HuH-7.5 (cell line): ENCODE measurements around the gene SAA2.
"Not testable (repeated sequence)": the region's sequence is repeated elsewhere in the genome, so short reads cannot be mapped to it uniquely, and the experiment has no call there.

Source experiments
- DNase-seq: peaks from one replicate; pipeline ENCODE4 v3.0.0; 2011; ENCODE audit warnings: low spot score

The SAA2 gene

GRCh38 chr11:18248561-18248960 is at the start of gene SAA2:
TSS of gene SAA2 (minus strand) at chr11:18248668. CDS start at chr11:18248011, 657 bp downstream.
- DNase-seq = no peak

DNA sequence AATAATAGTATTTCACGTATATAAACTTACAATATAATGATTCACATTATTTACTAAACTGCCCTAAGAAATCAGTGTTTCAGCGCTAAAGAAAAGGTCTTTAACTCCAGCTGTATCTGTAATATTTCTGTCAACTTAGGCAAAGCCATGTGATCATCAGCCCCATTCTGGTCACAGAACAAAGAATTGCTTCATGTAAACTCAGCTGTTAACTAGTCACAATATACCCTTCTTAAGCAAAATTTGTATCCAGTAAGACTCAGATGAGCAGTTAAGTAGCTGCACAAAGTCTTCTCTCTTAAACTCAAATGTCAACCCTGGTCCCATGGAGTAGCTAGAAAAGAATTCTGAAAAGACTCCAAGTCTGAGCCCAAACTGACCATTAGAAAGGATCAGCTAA is 46.8 kb upstream of the SAA2 start:
- no peak for DNase-seq

GRCh38 chr11:18294862-18295261 is 46.4 kb upstream of the SAA2 start:
- DNase-seq = no peak

- no peak for DNase-seq
These were observed 40.4 kb upstream of the SAA2 start for GRCh38 chr11:18288911-18289310.

- DNase-seq = no peak
These were observed 37.4 kb upstream of the SAA2 start for GRCh38 chr11:18285841-18286240.

GRCh38 chr11:18282626-18283025 is 34.2 kb upstream of the SAA2 start:
- DNase-seq = no peak

- DNase-seq = no peak
These were observed 32.1 kb upstream of the SAA2 start for GRCh38 chr11:18280438-18281045.

- DNase-seq = no peak
These were observed 29.2 kb upstream of the SAA2 start for GRCh38 chr11:18277565-18278271.

DNA sequence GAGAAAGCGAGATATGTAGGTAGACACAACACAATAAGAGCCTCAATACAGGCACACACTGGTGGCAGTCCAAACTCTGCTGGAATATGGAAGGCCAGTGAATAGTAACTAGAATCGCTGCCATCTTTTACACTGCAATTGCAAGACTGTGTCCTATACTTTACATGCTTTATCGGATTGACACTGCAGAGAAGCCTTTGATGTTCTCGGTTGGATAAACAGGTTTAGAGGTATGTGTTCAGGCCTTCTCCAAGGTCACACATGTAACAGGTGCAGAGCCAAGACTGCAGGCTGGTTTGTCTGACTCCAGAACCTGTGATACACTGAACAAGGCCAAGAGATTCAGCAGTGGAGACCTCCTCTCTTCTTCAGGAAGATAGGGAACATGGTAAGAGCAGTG is 22.7 kb upstream of the SAA2 start:
- no peak for DNase-seq

DNA sequence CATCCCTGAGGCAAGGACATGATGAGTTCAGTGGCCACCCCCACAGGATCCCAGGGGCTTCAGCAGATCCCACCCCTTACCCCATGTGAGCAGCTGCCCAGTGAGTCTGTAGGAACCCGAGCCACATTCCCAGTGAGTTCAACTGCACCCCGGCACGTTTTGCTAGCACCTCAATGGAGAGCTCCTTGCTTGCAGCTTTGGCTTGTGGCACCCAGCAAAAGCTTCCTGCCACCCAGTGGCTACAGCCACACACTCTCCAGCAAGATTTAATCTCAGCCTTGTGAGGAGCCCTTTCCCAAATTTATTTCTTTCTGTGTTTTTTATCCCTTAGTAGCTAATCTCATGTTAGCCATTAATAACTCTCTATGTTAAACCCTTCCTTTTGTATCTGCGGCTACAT is 21.6 kb upstream of the SAA2 start:
- DNase-seq = no peak

- DNase-seq = not testable (repeated sequence)
These were observed 20.8 kb upstream of the SAA2 start for GRCh38 chr11:18269252-18269651.

DNA sequence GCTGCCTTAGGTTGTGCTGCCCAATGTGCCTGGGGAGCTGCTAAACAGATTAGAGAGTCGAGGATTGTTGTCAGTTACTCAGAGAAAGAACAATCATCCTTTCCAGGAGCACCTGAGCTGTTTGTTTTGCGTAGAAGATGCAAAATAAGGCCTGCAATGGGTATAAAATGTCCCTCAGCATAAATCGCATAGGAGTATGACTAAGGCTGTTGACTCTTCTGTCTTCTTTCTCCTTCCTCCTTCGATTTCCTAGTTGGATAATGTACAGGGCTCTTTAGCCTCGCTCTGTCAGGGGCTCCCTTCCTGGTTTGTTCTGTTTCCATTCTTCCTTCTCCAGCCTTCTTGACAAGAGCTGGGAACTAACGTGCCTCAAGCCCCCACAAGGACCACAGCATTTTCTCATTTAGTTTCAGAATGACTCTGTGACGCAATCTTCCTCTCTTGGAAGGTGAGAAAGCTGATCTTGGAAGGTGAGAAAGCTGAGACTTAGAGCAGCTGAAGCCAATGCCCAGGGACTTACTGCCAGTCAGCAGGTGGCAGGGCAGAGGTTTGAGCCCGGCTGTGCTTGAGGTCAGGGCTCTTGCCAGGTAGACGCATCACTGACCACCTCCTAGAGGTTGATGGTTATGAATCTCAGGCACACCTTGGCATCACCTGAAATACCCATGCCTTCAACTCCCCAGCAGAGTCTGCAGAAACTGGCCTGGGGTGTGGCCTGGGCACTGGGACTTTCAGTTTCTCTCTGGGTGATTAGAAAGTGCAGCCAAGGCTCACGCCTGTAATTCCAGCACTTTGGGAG is 19.1 kb upstream of the SAA2 start:
- DNase-seq = not testable (repeated sequence)

GRCh38 chr11:18265949-18266348 is 17.5 kb upstream of the SAA2 start, which contains the start of gene SAA1:
TSS of gene SAA1 (plus strand) at chr11:18266264. CDS start at chr11:18266888, 624 bp downstream.
- DNase-seq = no peak

DNA sequence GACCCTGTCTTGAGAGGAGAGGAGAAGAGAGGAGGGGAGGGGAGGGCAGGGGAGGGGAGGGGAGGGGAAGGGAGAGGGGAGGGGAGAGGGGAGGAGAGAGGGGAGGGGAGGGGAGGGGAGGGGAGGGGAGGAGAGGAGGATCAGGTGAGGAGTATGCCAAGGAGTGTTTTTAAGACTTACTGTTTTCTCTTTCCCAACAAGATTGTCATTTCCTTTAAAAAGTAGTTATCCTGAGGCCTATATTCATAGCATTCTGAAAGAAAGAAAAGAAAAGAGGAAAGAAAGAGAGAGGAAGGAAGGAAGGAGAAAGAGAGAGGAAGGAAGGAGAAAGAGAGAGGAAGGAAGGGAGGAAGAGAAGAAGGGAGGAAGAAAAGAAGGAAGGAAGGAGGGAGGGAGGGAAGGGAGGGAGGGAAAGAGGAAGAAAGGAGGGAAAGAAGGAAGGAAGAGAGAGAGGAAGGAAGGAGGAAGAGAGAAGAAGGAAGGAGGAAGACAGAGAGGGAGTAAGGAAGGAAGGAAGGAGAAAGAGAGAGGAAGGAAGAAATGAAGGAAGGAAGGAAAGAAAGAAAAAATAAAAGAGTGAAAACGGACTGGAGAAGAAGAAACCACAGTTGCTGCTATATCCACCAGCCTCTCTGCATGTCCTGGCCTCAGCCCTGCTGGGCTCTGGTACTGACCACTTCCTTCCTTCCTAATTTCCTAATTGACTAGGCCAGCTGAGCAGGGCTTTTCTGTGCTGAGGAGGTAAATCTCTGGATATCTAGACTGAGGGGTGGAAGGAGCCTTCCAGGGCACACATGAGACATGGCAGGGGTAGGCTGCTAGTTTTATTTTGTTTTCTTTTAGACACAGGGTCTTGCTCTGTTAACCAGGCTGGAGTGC is 16.4 kb upstream of the SAA2 start:
- DNase-seq = no peak

- DNase-seq = no peak
These were observed 15.6 kb upstream of the SAA2 start for GRCh38 chr11:18264035-18264434.

DNA sequence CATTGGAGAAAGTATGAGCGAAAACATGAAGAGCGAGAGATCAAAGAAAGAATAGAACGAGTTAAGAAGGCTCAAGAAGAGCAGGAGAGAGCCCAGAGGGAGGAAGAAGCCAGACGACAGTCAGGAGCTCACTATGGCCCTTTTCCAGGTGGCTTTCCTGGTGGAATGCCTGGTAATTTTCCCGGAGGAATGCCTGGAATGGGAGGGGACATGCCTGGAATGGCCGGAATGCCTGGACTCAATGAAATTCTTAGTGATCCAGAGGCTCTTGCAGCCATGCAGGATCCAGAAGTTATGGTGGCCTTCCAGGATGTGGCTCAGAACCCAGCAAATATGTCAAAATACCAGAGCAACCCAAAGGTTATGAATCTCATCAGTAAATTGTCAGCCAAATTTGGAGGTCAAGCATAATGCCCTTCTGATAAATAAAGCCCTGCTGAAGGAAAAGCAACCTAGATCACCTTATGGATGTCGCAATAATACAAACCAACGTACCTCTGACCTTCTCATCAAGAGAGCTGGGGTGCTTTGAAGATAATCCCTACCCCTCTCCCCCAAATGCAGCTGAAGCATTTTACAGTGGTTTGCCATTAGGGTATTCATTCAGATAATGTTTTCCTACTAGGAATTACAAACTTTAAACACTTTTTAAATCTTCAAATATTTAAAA is 14.3 kb upstream of the SAA2 start:
- not testable (repeated sequence) for DNase-seq

DNA sequence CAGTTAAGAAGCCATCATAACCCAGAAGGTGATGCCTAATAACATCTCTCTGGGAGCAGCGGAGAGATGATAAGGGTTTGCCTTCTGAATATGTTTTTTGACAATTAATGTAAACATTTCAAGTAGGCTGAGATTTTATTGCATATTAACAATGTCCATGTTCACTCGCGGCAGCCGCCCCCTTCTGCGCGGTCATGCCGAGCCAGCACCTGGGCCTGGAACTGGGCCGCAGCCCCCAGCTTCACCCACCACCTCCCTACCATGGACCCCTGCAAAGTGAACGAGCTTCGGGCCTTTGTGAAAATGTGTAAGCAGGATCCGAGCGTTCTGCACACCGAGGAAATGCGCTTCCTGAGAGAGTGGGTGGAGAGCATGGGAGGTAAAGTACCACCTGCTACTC is 13.3 kb upstream of the SAA2 start:
- no peak for DNase-seq

DNA sequence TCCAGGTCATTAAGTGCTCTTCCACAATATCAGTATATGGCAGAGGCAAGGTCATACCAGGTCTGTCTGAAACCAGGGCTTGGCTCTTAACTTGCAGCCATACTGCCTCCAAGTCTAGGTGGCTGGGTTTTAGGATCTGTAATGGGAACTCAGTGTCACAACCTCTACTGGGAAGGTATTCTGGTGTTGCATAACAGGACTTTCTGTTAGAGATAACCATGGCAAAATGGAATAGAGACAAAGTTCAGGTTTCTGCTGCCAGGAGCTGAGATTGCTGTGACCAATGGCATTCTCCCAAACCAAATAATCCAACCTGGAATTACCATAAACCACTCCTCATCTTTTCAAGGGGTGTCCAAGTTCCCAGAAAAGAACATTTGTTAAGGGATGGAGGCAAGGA is 10.8 kb upstream of the SAA2 start:
- DNase-seq = peak; percentile 68

- DNase-seq = no peak
These were observed 6.4 kb upstream of the SAA2 start for GRCh38 chr11:18254781-18255361.

- DNase-seq = no peak
These were observed 5.4 kb upstream of the SAA2 start for GRCh38 chr11:18253778-18254338.

GRCh38 chr11:18253233-18253632 is 4.8 kb upstream of the SAA2 start:
- no peak for DNase-seq
